Posterior cingulate gyrus (tissue), 11 donors: ENCODE data around the gene RNFT2.

Source experiments
- DNase-seq, 10 donors: peaks; one replicate each; pipeline versions ENCODE4 v3.0.0 to v3.0.0-alpha.2; 2020 to 2021; ENCODE audit warnings: mixed read lengths in 3 of 10
- intact Hi-C: fragments of 100-400 bp; cut with DNase I; formaldehyde crosslinking; loops from one replicate; pipeline ENCODE4 v1.15.1; 2023

The RNFT2 gene

DNA sequence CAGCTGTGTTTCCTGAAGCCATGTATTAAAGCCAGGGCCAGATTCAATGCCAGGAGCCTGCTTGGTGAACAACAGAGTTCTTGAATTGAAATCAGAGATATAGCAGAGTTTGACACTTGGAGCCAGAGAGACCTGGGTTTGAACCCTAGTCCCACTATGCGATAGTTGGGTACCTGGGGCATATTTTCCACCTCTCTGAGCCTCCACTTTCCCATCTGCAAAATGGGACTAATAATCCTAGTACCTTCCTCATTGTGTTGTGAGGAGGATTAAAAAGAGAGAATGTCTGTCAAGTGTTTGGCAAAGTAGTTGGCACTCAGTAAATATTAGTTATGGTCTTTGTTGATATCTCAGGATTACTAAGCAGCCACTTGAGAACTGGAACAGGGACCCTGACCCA is 149.1 kb downstream of the RNFT2 start:
- intact Hi-C loops, result no loop called here
- DNase-seq, result peak in 1 of 10 donors; percentile 2

DNA sequence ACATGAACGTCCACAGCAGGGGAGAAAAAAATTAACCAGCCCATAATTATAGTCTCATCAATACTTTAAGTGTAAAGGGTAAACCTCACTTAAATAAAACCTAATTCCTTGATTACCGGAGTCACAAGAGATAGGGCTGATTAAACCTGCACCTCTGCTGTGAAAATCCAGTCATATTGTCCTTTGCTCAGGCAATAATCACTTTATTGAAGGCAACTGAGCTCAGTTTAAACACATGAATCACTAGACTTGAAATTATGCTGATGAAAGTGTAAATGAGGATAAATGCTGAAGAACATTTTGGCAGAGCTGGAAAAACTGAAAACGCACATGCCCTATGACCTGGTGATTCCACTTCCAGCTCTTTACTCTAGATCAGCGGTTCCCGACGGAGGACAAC is 149.8 kb downstream of the RNFT2 start:
- DNase-seq, result no peak
- intact Hi-C loops, result no loop called here

DNA sequence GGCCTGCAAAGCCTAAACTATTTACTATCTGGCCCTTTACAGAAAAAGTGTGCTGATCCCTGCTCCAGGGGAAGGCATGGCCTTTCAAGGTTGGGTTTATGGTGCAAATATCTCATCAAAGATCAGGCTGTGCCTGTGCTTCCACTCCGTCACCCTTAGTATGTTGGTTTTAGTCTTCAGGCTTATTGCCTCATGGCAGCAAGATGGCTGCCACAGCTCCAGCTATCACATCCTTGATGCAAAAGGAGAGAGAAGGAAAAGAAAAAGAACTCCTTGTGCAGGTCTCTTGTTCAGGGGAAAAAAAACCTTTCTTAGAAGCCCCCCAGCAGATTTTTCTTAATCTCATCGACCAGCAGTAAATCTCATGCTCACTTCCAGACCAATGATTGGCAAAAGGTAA is 152.2 kb downstream of the RNFT2 start:
- peak in 1 of 10 donors; percentile 4 for DNase-seq
- intact Hi-C loops, result no loop called here

DNA sequence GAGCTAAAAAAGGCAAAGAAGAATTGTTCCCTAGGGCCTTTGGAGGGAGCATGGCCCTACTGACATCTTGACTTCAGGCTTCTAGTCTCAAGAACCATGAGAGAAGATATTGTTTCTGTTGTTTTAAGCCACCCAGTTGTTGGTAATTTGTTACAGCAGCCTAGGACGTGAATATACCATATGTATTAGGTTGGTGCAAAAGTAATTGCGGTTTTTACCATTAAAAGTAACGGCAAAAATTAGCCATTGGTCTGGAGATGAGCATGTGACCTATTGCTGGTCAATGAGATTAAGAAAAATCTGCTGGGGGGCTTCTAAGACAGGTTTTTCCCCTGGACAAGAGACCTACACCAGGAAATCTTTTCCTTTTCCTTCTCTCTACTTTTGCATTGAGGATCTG is 152.9 kb downstream of the RNFT2 start:
- DNase-seq, result no peak
- intact Hi-C loops, result no loop called here

DNA sequence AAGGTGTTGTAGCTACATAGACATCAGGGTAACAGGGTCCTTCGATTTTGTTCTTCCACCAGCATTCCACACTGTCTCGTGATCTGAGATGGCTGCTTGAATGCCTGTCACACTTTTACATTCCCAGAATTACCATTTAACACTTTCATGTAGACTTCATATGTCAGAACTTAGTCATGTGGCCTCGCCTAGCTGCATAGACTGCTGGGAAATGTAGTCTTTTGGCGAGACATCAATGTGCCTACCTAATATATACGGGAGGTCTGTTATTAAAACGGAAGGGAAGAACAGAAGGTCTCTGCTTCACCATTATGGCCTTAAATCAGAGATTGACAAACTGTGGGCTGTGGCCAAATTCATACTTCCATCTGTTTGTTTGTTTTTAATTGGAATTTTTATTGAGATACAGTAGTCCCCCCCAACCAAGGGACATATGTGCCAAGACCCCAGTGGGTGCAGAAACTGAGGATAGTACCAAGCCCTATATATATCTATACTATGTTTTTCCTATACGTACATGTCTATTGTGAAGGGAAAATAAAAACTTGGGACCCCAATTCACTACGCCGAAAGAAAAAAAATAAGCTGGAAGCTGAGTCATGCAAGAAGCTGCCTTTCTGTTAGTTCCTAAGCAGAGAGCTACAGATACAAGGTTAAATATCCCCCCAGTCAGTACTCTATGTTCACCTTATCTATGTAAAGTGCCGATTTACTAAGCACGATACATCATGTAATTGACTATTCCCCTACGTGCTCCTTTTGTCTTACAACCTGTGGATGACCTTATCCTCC is 154.4 kb downstream of the RNFT2 start:
- no peak for DNase-seq
- intact Hi-C loops, result no loop called here

DNA sequence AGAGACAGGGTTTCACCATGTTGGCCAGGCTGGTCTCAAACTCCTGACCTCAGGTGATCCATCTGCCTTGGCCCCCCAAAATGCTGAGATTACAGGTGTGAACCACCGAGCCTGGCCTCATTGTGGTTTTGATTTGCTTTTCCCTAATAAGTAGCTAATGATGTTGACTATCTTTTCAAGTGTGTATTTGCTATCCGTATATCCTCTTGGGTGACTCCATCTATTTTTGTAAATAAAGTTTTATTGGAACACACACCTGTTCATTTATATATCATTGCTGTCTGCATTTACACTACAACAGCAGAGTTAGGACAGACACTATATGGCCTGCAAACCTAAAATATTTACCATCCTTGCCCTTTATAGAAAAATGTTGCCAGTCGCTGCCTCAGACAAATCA is 156.8 kb downstream of the RNFT2 start:
- intact Hi-C loops, result no loop called here
- no peak for DNase-seq

DNA sequence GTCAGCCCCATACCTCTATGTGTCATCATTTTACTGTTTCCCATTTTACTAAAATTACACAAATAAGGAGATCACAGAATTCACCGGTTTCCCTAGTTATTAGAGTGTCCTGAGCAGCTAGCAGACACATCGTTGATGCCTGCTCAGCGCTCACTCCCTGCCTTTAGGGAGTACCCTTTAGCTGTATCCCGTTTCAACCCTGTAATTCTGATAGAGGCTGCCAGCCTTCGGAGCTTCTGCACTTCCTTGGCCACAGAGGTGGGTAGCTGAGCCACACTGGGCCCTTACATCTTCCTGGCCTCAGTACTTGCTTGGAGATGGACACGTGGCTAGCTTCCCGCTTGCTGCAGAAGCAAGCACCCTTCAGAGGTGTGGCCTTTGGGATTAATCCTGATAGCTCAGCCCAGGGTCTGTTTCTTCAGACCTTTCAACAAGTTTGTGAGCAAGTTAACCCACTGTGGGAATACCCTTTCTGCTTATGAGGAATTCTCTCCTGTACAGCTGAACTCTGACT is 158.4 kb downstream of the RNFT2 start:
- intact Hi-C loops, result no loop called here
- DNase-seq, result no peak

DNA sequence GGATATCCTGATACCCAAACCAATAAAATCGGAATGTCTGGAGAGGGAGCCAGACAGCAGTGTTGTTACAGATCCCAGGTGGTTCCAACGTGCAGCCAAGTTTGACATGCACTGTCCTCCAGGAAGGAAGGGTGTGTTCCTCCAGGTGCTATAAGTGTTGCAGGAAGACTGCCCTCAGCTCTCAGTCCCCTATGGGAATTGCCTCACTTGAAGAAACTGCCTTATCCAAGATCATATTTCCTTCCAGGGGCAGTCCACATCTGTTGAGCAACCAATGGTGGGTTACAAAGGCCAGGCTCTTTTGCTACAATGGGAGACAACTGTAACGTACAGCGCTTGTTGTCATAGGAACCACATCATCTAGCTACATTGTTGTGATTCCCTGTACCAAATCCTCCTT is 159.4 kb downstream of the RNFT2 start:
- intact Hi-C loops, result no loop called here
- DNase-seq, result no peak

DNA sequence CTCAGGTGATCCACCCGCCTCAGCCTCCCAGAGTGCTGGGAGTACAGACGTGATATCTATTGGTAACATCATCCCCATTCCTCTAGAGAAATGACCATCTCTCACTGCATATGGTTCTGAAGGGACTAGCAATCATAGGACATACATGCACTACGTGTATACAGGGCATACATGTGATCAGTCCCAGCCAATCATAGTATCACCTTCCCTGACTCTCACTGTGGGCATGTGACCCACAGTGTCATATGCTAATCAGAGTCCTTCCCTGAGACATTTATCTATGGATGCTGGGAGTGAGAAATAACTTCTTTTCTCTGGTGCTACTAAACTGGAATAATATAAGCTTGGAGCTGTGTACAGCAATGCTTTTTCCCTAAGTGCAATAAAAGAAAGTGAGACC is 160.6 kb downstream of the RNFT2 start:
- intact Hi-C loops, result no loop called here
- DNase-seq, result no peak

DNA sequence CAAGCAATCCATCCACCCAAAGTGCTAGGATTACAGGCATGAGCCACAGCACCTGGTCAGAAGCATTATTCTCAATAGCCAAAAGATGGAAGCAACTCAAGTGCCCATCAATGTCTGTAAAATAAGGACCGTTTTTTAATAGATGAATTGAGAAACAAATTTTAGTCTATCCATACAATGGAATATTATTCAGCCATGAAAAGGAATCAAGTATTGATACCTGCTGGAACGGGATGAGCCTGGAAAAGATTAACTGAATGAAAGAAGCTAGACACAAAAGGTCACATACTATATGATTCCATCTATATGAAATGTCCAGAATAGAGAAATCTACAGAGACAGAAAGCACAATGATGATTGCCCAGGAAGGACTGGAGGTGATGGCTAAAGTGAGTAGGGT is 163.5 kb downstream of the RNFT2 start:
- intact Hi-C loops, result no loop called here
- no peak for DNase-seq
